Activated T-cell treated with anti-CD3 and anti-CD28 coated beads, Interleukin-2, amount 50 U/mL, for 72 hours (primary cell): ENCODE data around the gene TOX3. TPM values are rescaled to one million over a fixed set of nuclear protein-coding genes. Genes with fewer than 3 reads are reported as not detected.

Source experiments
- ATAC-seq, 2 donors: fragments of 150-1000 bp; cut with Tn5 transposase; replicated peaks in 1 of 2; 2 replicates each; pipeline ENCODE4 v1.10.0; 2021; ENCODE audit warnings: moderate library complexity in 2 of 2, mild to moderate bottlenecking in 1 of 2
- DNase-seq, 2 donors: peaks; one replicate each; pipeline ENCODE4 v3.0.0; 2021 to 2022; ENCODE audit warnings: mixed read lengths in 1 of 2
- H3K27ac Mint-ChIP-seq: one replicate; pipeline ENCODE4 v1.8.0; 2022; ENCODE audit warnings: mild to moderate bottlenecking, moderate library complexity, mixed read lengths
- H3K27me3 Mint-ChIP-seq: one replicate; pipeline ENCODE4 v1.8.0; 2022; ENCODE audit warnings: low read depth, mixed read lengths
- H3K36me3 Mint-ChIP-seq, 2 donors: one replicate each; pipeline ENCODE4 v1.8.0; 2022; ENCODE audit warnings: mixed read lengths in 2 of 2, mild to moderate bottlenecking in 1 of 2; ENCODE audit not compliant: insufficient read depth in 2 of 2
- H3K4me1 Mint-ChIP-seq: one replicate; pipeline ENCODE4 v1.8.0; 2022; ENCODE audit warnings: low read depth, mixed read lengths
- H3K4me3 Mint-ChIP-seq, 2 donors: one replicate each; pipeline ENCODE4 v1.8.0; 2022; ENCODE audit warnings: mild to moderate bottlenecking in 2 of 2, mixed read lengths in 2 of 2, moderate library complexity in 2 of 2
- H3K9me3 Mint-ChIP-seq, 2 donors: one replicate each; pipeline ENCODE4 v1.8.0; 2022; ENCODE audit warnings: mixed read lengths in 2 of 2
- total RNA-seq, 2 donors: library from RNA; stranded (reverse); gene quantifications; one replicate each; pipeline ENCODE4 v1.2.3, GENCODE V29; 2022

Gene TOX3
- total RNA-seq, 2 donors from 2014 or later: not detected

GRCh38 chr16:52518884-52519283 lies 28.1 kb downstream of the TOX3 start:
- Mint-ChIP-seq H3K4me3 (no peak overlapping the region), H3K9me3 (peaks cover 6% of the 10 kb centered on the region in 2 donors), H3K4me1 (no peaks in the 10 kb centered on the region), H3K27me3 (no peaks in the 10 kb centered on the region), H3K27ac (no peak overlapping the region), H3K36me3 (no peaks in the 10 kb centered on the region)
- no peak for ATAC-seq
- DNase-seq: no peak

DNA sequence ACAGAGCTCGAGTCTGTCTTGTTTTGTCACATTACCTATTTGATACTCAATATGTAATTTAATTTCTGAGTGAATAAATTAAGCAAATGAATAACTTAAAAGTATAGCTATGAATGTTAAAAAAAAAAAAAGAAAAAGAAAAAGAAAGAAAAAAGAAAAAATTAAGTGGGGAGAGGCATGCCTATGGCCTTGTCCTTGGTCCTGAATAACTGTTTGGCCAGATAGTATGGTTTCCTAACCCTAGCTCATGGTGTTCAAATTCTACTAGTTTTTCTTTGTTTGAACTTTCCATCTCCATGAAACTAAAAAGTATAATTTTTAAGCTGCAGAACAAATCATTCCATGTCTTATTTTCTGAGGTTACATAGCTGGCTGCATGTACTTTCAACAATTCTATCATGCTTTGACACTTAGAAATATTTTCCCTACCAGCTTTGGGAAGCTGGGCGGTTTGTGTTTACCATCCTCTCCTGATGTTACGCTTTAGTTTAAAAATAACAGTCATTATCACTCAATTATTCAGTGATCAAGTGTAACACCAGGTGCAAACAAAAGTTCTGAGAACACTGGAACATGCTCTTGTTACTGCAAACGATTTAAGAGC lies 31.8 kb downstream of the TOX3 start:
- DNase-seq (no peak), ATAC-seq (no peak)
- Mint-ChIP-seq H3K27me3 (no peaks in the 10 kb centered on the region), H3K4me3 (no peak overlapping the region), H3K9me3 (peaks cover 10 to 12% of the 10 kb centered on the region in 2 donors), H3K4me1 (no peaks in the 10 kb centered on the region), H3K27ac (no peak overlapping the region), H3K36me3 (no peaks in the 10 kb centered on the region)

DNA sequence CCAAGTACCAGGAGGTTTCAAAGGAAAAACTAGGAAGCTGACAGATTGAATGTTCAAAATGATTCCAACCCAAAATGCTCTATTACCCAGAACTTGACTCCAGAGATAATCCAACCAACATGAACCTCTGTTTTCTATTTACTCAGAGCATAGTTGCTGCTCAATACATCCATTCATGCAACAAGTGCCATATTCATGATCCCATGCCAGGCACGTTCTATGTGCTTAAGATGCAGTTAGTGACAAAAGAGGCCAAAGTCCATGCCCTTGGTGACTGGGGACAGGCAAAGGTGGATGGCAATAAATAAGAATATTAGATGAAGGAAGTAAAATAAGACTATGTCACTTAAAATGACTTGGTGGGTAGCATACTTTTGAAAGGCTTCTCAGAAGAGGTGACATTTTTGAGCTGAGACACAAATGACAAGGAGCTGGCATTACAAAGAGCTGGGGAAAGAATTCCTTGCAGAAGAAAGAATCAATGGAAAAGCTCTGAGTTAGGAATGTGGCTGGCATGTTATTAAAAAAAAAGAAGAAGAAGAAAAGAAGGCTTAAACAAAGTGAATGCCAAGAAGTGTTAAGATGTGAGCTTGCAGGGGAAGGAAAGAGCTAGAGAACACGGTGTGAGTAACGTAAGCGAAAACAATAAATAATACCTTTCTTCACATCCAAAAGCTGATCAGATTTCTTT lies 34.5 kb downstream of the TOX3 start:
- ATAC-seq (no peak), DNase-seq (no peak)
- no peak overlapping the region for H3K4me3 Mint-ChIP-seq
- H3K27ac Mint-ChIP-seq: no peak overlapping the region
- H3K9me3 Mint-ChIP-seq: peaks cover 10 to 12% of the 10 kb centered on the region in 2 donors
- no peaks in the 10 kb centered on the region for H3K27me3 Mint-ChIP-seq
- H3K4me1 Mint-ChIP-seq: no peaks in the 10 kb centered on the region
- no peaks in the 10 kb centered on the region for H3K36me3 Mint-ChIP-seq

DNA sequence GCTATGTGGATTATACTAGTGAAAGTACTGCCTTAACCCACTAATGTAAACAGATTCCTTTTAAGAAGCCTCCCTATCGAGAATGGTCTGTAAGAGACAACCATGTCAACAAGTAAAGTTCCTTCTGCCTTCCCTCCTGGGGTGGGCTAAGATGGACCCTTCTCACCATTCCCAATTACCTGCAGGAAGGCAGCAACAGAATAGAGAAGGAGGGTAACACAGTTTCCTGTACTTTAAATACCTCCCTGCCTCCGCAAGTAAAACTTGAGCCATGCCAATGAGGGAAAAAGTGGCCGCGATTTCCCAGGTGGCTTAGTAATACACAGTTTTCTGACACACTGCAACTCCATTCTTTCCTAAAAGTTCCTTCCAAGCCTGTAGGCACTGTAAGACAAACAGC lies 45.2 kb downstream of the TOX3 start:
- Mint-ChIP-seq H3K27ac (no peak overlapping the region), H3K9me3 (peaks cover 3 to 5% of the 10 kb centered on the region in 2 donors), H3K27me3 (no peaks in the 10 kb centered on the region), H3K4me1 (no peaks in the 10 kb centered on the region), H3K4me3 (no peak overlapping the region), H3K36me3 (no peaks in the 10 kb centered on the region)
- DNase-seq: no peak
- ATAC-seq: no peak

DNA sequence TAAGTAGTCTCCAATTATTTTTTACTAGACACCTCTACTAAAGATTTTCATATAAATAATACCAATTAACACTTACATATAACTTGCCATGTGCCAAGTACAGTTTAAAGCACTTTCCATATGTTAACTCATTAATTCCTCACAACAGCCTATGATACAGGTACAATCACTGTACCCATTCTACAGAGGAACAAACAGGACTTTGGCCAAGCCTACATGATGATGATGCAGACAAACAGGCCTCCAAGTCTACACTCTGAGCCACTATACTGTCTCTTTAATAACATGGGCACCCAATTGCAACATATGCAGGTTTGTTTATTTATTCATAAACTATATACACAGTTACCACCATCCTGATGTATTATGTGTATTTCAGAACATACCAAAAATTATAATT lies 46.0 kb downstream of the TOX3 start:
- Mint-ChIP-seq H3K36me3 (no peaks in the 10 kb centered on the region), H3K27ac (no peak overlapping the region), H3K4me1 (no peaks in the 10 kb centered on the region), H3K4me3 (no peak overlapping the region), H3K27me3 (no peaks in the 10 kb centered on the region), H3K9me3 (peaks cover 3 to 5% of the 10 kb centered on the region in 2 donors)
- ATAC-seq: no peak
- DNase-seq: no peak

GRCh38 chr16:52499060-52499440 lies 47.9 kb downstream of the TOX3 start:
- no peak overlapping the region for H3K4me3 Mint-ChIP-seq
- peaks cover 2 to 4% of the 10 kb centered on the region in 2 donors for H3K9me3 Mint-ChIP-seq
- DNase-seq (no peak), ATAC-seq (no peak)
- no peaks in the 10 kb centered on the region for H3K36me3 Mint-ChIP-seq
- no peaks in the 10 kb centered on the region for H3K27me3 Mint-ChIP-seq
- H3K27ac Mint-ChIP-seq: no peak overlapping the region
- H3K4me1 Mint-ChIP-seq: no peaks in the 10 kb centered on the region

DNA sequence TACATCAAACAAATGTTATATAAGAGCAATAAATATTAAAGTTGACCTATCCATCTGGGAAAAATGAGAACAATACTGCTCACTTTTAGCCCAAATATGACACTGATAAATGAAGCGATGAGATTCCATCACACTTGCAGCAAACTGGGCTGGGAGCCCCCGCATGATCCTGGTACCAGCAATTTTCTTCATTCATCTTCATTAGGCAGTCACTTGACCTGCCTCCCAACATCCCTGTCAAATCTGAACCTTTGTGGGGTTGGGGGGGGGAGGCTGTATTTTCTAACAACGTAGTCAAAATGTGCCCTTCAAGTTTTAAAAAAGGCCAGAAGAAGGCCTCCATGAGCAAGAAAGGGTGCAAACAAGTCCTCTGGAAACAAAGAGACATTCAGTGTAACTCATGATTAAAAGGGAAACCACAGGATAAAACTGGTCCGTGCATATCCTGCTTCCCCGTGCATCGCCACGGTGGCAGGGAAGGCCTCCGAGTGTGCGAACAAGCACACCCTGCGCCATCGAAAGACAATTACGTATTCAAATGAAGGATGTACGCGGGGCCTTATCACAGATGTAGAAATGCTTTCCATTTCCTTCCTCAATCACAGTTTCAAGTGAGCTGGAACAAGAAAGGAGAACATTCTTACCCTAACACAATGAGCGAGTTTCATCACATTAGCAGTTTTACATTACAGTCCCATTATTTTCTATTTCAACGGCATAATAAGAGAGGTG lies 48.4 kb downstream of the TOX3 start:
- H3K9me3 Mint-ChIP-seq: peaks cover 2 to 4% of the 10 kb centered on the region in 2 donors
- no peaks in the 10 kb centered on the region for H3K4me1 Mint-ChIP-seq
- DNase-seq (no peak), ATAC-seq (no peak)
- H3K27me3 Mint-ChIP-seq: no peaks in the 10 kb centered on the region
- no peak overlapping the region for H3K4me3 Mint-ChIP-seq
- no peaks in the 10 kb centered on the region for H3K36me3 Mint-ChIP-seq
- no peak overlapping the region for H3K27ac Mint-ChIP-seq

DNA sequence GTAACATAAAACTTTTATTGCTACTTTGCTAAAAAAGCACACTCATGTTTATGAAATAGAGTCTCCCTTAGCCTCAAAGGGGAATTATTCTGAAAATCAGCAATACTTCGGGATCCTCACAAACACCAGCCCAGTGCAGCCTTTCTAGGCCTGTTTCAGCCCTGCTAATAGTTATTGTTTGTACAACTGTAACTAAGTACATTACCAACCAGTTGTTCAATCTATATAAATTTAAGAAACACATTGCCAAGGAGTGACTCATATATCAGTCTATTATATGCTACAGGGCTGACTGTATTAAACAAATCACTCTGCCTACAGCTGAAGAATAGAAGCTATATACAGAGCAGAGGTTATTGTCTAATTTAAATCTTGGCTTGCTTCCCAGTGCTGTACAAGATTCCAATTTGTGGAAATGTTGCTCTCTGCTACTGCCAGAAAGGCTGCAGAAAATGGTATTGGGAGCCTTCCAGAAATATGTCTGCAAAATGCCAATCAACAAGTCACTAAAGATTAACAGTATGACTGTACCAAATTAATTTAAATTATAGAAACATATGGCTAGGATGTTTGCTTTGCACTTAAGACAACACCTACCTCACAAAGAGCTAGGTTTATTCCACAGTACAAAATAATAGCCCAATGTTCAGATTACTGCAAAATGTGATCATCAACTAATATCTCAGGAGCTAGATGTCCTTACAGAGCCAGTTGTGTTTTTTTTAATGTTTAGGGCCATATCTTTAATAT lies 49.7 kb downstream of the TOX3 start:
- ATAC-seq (no peak), DNase-seq (no peak)
- Mint-ChIP-seq H3K4me3 (no peak overlapping the region), H3K27me3 (no peaks in the 10 kb centered on the region), H3K4me1 (no peaks in the 10 kb centered on the region), H3K36me3 (no peaks in the 10 kb centered on the region), H3K9me3 (peaks cover 2 to 4% of the 10 kb centered on the region in 2 donors), H3K27ac (no peak overlapping the region)

DNA sequence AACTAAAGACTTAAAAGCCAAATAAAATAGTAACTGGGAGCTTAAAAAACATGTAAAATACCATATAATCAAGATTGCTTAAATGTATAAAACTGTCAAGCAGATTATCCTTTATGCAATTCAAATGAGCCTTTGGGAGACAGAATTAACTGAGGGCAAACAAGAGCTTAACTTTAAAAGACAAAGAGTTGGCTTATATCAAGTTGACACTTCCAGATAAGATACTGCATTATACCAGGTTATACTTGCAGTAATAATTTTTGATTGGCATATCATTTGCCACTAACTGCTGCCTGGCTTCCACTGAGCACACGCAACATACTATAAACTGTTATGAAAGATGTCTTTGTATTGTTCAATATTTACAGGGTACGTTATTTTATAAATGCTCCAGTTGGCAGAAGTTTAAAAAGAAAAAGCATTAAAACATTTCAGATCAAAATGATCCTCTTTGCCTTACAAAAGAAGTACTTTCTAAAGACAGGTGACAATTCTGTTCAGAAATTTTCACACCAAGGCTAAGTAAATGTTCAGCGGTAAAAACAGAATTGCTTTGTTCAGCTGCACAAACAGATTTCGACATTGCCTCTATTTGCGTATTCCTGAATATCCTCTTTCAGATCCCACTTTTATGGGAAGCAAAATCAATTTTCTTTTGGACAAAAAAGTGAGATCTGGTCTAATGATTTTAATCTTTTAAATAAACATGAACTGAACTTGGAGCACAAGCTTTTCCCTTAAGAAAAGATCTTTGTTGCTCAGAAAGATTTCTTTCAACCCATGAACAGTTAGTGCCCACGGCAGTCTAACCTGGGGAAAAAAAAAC lies 50.7 kb downstream of the TOX3 start:
- Mint-ChIP-seq H3K4me3 (no peak overlapping the region), H3K36me3 (no peaks in the 10 kb centered on the region), H3K27ac (no peak overlapping the region), H3K9me3 (peaks cover 2 to 4% of the 10 kb centered on the region in 2 donors), H3K4me1 (no peaks in the 10 kb centered on the region), H3K27me3 (no peaks in the 10 kb centered on the region)
- ATAC-seq: no peak
- no peak for DNase-seq

DNA sequence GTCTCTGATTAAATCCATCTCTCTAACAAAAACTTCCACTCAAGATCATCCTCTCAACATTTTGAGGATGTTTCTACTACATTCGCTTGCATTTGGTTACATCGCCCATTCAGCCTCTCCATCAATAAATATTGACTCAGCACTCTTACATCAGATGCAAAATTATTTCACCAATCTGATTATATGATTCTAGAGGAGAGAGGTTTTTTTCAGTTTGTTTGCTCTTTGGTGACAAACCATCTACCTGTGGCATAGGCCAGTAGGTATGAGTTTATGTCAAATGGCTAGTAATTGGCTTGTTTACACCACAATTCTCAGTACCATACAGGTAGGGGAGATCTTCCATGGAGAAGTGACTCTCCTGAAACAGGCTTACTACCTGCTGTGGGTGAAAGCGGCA lies 52.3 kb downstream of the TOX3 start:
- no peaks in the 10 kb centered on the region for H3K4me1 Mint-ChIP-seq
- H3K9me3 Mint-ChIP-seq: peaks cover 5 to 6% of the 10 kb centered on the region in 2 donors
- H3K4me3 Mint-ChIP-seq: no peak overlapping the region
- no peak for DNase-seq
- no peak for ATAC-seq
- H3K27me3 Mint-ChIP-seq: no peaks in the 10 kb centered on the region
- H3K36me3 Mint-ChIP-seq: no peaks in the 10 kb centered on the region
- no peak overlapping the region for H3K27ac Mint-ChIP-seq

GRCh38 chr16:52494145-52494544 lies 52.8 kb downstream of the TOX3 start:
- H3K4me1 Mint-ChIP-seq: no peaks in the 10 kb centered on the region
- DNase-seq: no peak
- peaks cover 5 to 6% of the 10 kb centered on the region in 2 donors for H3K9me3 Mint-ChIP-seq

GRCh38 chr16:52492789-52493357 lies 54.1 kb downstream of the TOX3 start:
- DNase-seq (no peak), ATAC-seq (no peak)
- Mint-ChIP-seq H3K4me3 (no peak overlapping the region), H3K4me1 (no peaks in the 10 kb centered on the region), H3K27ac (no peak overlapping the region), H3K27me3 (no peaks in the 10 kb centered on the region), H3K9me3 (peaks cover 5 to 6% of the 10 kb centered on the region in 2 donors), H3K36me3 (no peaks in the 10 kb centered on the region)

More at GRCh38 chr16:52494145-52494544, 52.8 kb downstream of the TOX3 start:
- no peak for ATAC-seq
- H3K27me3 Mint-ChIP-seq: no peaks in the 10 kb centered on the region
- H3K27ac Mint-ChIP-seq: no peak overlapping the region
- no peaks in the 10 kb centered on the region for H3K36me3 Mint-ChIP-seq
- no peak overlapping the region for H3K4me3 Mint-ChIP-seq
